Progenitor cell of endocrine pancreas (in vitro differentiated cells): Measurements from ENCODE around the gene RNASET2. TPM values are rescaled to one million over a fixed set of nuclear protein-coding genes. Genes with fewer than 3 reads are reported as not detected.
A peak's percentile ranks its signal among the peaks of the same experiment; 100 is the strongest.

Experiments
- DNase-seq: peaks from one replicate; pipeline ENCODE4 v3.0.0; 2021; ENCODE audit warnings: low spot score; ENCODE audit not compliant: unreplicated experiment
- H3K27ac Mint-ChIP-seq: 2 replicates; pipeline ENCODE4 v1.8.0; 2021; ENCODE audit warnings: mild to moderate bottlenecking, moderate library complexity, mixed read lengths
- H3K27me3 Mint-ChIP-seq: 2 replicates; pipeline ENCODE4 v1.8.0; 2021; ENCODE audit warnings: mixed read lengths
- H3K36me3 Mint-ChIP-seq: 2 replicates; pipeline ENCODE4 v1.8.0; 2022; ENCODE audit warnings: mixed read lengths; ENCODE audit not compliant: insufficient read depth
- H3K4me1 Mint-ChIP-seq: 2 replicates; pipeline ENCODE4 v1.8.0; 2021; ENCODE audit warnings: low read depth, mixed read lengths
- H3K4me3 Mint-ChIP-seq: 2 replicates; pipeline ENCODE4 v1.8.0; 2021; ENCODE audit warnings: low read depth, mild to moderate bottlenecking, moderate library complexity, mixed read lengths
- H3K9me3 Mint-ChIP-seq: 2 replicates; pipeline ENCODE4 v1.8.0; 2021; ENCODE audit warnings: low read depth, mixed read lengths
- CTCF ChIP-seq: fragments of 200-600 bp; sonication (generic); IDR thresholded peaks from one replicate; pipeline ENCODE4 v1.5.0; 2021; ENCODE audit warnings: antibody characterized with exemption, mild to moderate bottlenecking; ENCODE audit not compliant: unreplicated experiment
- total RNA-seq: library from RNA; stranded (reverse); gene quantifications from 2 replicates; pipeline ENCODE4 v1.2.1, GENCODE V29; 2021

RNASET2 gene
- total RNA-seq, 1 donor from 2014 or later, result 27.9 TPM

- no peak for TF ChIP-seq CTCF
- H3K36me3 Mint-ChIP-seq, result peaks cover 5% of the 10 kb centered on the region
- no peak overlapping the region for H3K27ac Mint-ChIP-seq
- no peaks in the 10 kb centered on the region for H3K9me3 Mint-ChIP-seq
- no peaks in the 10 kb centered on the region for H3K27me3 Mint-ChIP-seq
- no peak overlapping the region for H3K4me3 Mint-ChIP-seq
- no peak for DNase-seq
- H3K4me1 Mint-ChIP-seq, result no peaks in the 10 kb centered on the region
Measured at GRCh38 chr6:166927240-166927934, 29.0 kb downstream of the RNASET2 start.

GRCh38 chr6:166926748-166927147 is 29.6 kb downstream of the RNASET2 start:
- Mint-ChIP-seq H3K4me3 (no peak overlapping the region), H3K27me3 (no peaks in the 10 kb centered on the region), H3K4me1 (no peaks in the 10 kb centered on the region), H3K27ac (no peak overlapping the region), H3K9me3 (no peaks in the 10 kb centered on the region), H3K36me3 (peaks cover 5% of the 10 kb centered on the region)
- no peak for DNase-seq
- no peak for TF ChIP-seq CTCF

GRCh38 chr6:166925141-166925996 is 31.0 kb downstream of the RNASET2 start:
- Mint-ChIP-seq H3K36me3 (peaks cover 5% of the 10 kb centered on the region), H3K9me3 (no peaks in the 10 kb centered on the region), H3K27me3 (no peaks in the 10 kb centered on the region), H3K4me1 (no peaks in the 10 kb centered on the region), H3K4me3 (no peak overlapping the region), H3K27ac (no peak overlapping the region)
- TF ChIP-seq CTCF, result no peak
- no peak for DNase-seq

- H3K4me1 Mint-ChIP-seq, result no peaks in the 10 kb centered on the region
- DNase-seq, result no peak
- H3K9me3 Mint-ChIP-seq, result no peaks in the 10 kb centered on the region
- TF ChIP-seq CTCF, result no peak
- H3K27ac Mint-ChIP-seq, result peak overlapping the region; percentile 13
- H3K4me3 Mint-ChIP-seq, result no peak overlapping the region
- H3K27me3 Mint-ChIP-seq, result no peaks in the 10 kb centered on the region
- peaks cover 5% of the 10 kb centered on the region for H3K36me3 Mint-ChIP-seq
Measured at GRCh38 chr6:166924531-166924930, 31.8 kb downstream of the RNASET2 start.

GRCh38 chr6:166922937-166923336 is 33.4 kb downstream of the RNASET2 start:
- TF ChIP-seq CTCF, result no peak
- H3K36me3 Mint-ChIP-seq, result peaks cover 5% of the 10 kb centered on the region
- H3K9me3 Mint-ChIP-seq, result peaks cover 4% of the 10 kb centered on the region
- no peak overlapping the region for H3K4me3 Mint-ChIP-seq
- H3K27ac Mint-ChIP-seq, result no peak overlapping the region
- DNase-seq, result no peak
- H3K27me3 Mint-ChIP-seq, result no peaks in the 10 kb centered on the region
- H3K4me1 Mint-ChIP-seq, result no peaks in the 10 kb centered on the region
